CD4-positive, alpha-beta T cell treated with Interleukin-6 for 4 hours (primary cell): ENCODE measurements around the gene CBL.
"Not testable (repeated sequence)": the region's sequence is repeated elsewhere in the genome, so short reads cannot be mapped to it uniquely, and the experiment has no call there.

Experiments
- DNase-seq: peaks from one replicate; pipeline ENCODE4 v3.0.0-alpha.2; 2020; ENCODE audit warnings: mixed read lengths

CBL gene

GRCh38 chr11:119205574-119206510 lies at the start of gene CBL:
Gene CBL (plus strand): TSS chr11:119206339. CDS start chr11:119206418, 79 bp downstream.
- DNase-seq, result peak; percentile 96

GRCh38 chr11:119156496-119156895 lies 49.6 kb upstream of the CBL start:
- no peak for DNase-seq

GRCh38 chr11:119157063-119157462 lies 49.1 kb upstream of the CBL start:
- no peak for DNase-seq

GRCh38 chr11:119158467-119158866 lies 47.7 kb upstream of the CBL start:
- no peak for DNase-seq

- DNase-seq, result no peak
These were observed 46.0 kb upstream of the CBL start for GRCh38 chr11:119160151-119160550.

- no peak for DNase-seq
These were observed 44.3 kb upstream of the CBL start for GRCh38 chr11:119161871-119162270.

- DNase-seq, result no peak
These were observed 39.6 kb upstream of the CBL start for GRCh38 chr11:119166368-119167076.

GRCh38 chr11:119167077-119167458 lies 39.1 kb upstream of the CBL start:
- DNase-seq, result not testable (repeated sequence)

- DNase-seq, result no peak
These were observed 38.2 kb upstream of the CBL start for GRCh38 chr11:119167933-119168332.

- DNase-seq, result peak; percentile 86
These were observed 37.5 kb upstream of the CBL start, which contains the start of gene NLRX1 for GRCh38 chr11:119168471-119169281. Gene NLRX1 (plus strand): TSS chr11:119168725. CDS start chr11:119171404, 2,679 bp downstream.

GRCh38 chr11:119169282-119169719 lies 36.8 kb upstream of the CBL start:
- DNase-seq, result no peak

GRCh38 chr11:119172513-119172912 lies 33.6 kb upstream of the CBL start:
- DNase-seq, result no peak

GRCh38 chr11:119173453-119173852 lies 32.7 kb upstream of the CBL start:
- DNase-seq, result no peak

GRCh38 chr11:119175493-119176077 lies 30.6 kb upstream of the CBL start:
- no peak for DNase-seq

GRCh38 chr11:119178166-119178680 lies 27.9 kb upstream of the CBL start:
- DNase-seq, result no peak

- no peak for DNase-seq
These were observed 26.8 kb upstream of the CBL start for GRCh38 chr11:119179342-119179741.

- no peak for DNase-seq
These were observed 26.2 kb upstream of the CBL start for GRCh38 chr11:119179983-119180382.

GRCh38 chr11:119180729-119181676 lies 25.1 kb upstream of the CBL start:
- DNase-seq, result no peak

- DNase-seq, result no peak
These were observed 24.3 kb upstream of the CBL start for GRCh38 chr11:119181677-119182412.

- DNase-seq, result not testable (repeated sequence)
These were observed 21.7 kb upstream of the CBL start for GRCh38 chr11:119184399-119184798.
